NCI-H2227 (cell line): Measurements from ENCODE around the gene MTHFD1L.

Source experiments
- DNase-seq: peaks from one replicate; lab custom pipeline; 2025; ENCODE audit not compliant: unreplicated experiment; lab: John Stamatoyannopoulos, UW

MTHFD1L gene

DNA sequence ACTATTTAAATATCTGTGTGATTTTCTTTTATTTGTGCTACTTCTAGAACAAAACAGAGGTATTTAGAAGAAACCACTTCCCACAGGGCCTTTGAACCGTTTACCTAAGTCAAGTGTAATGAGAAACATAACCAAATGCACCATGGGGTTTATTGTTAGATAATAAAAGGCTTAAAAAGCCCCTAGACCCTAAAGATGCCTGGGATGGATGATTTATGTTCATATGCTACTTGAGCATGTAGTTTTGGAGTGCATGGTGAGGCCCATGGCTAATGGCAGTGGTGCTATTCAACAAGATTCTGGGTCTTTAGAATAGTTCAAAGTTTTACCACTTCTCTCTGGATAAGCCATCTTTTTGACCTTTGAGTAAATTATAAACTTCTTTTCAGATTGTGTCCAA is 65.9 kb downstream of the MTHFD1L start:
- DNase-seq: peak; percentile 5

DNA sequence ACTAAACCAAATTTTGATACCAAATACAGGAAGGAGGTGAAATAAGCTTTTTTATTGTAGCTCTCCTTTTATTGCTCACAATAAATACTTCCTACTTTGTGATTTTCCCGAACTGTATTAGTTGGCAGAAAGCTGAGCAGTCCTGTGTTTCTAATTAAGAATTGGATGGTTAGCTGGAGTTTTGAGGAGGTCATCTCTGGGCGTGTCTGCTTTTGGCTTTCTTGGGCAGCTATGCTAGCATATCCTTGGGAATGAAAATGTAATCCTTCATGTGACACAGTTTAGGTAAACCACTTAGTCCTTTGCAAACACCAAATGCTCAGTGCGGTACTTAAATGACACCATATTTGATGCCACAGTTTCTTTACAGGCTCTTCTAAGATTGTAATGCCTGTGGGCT is 67.5 kb downstream of the MTHFD1L start:
- DNase-seq: no peak

DNA sequence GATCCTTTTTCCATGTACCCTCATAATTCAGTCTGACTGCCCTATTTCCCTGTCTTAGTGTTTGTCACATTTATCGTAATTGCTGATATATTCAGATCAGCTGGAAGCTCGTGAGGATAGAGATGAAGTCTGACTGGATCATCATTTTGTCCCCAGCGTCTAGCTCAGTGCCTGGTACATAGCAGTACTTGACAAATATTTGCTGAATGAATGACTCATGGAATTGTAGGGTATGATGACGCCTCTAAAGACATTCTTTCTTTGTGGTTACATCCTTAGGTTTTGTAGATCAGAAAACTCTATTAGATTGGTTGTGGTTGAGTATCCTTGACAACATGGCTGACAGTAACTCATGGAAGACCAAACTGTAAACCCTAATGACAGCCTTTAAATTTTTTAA is 68.9 kb downstream of the MTHFD1L start:
- DNase-seq: no peak

DNA sequence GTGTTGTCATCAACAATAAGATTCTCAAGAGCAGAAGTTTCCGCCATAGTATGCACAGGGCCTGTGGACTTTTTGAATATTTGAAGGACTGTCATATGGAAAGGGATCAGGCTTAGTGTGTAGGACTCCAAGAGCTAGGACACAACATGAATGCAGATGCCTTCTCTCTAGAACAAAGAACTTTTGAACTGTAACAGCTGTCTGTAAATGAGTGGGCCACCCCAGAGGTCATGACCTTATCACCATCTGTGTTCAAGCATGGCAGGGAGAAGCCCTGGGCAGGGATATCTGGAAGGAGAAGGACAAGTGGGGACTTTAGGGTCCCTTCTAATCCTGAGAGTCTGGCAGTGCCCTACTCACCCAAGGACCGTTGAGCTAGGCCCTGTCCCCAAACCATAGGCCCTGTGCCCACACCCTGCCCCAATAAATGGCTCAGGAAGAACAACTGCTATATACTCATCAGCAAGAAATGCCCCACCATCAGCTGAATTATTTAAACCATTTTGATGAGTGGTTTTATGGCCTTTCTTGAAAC is 70.6 kb downstream of the MTHFD1L start:
- no peak for DNase-seq

DNA sequence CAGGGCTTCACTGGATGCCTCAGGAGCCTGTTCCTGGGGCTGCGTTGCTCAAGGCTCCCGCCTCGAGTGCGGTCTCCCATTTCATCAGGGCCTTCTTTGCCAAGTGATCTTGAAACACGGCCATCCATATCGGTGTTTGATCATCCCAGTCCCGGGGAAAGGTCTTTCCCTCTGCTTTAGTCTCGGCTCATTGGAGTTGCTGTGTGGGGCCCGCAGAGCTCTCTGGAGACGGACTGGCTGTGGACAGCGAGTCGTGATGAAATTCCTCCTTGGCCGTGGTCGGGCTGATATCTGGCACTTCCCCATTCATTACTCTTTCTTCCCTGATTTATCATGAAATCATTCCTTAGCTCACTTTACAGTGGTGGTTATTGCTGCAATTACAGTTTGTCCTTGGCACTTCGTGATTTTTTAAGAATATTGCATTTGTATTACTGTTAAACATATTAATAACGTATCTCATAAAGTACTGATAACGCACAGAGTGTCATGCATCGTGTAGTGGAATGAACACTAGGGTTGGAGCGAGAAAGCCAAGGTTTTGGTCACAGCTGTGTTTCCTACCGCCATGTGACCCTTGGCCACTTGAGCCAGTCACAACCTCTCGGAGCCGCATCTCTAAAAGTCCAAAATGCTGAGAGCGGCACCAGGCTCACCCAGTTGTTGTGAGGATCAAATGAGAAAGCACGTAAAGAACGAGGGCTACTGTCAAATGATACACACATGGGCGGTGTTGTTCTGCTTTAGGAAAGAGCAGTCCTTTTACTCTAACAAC is 71.8 kb downstream of the MTHFD1L start:
- DNase-seq: no peak

DNA sequence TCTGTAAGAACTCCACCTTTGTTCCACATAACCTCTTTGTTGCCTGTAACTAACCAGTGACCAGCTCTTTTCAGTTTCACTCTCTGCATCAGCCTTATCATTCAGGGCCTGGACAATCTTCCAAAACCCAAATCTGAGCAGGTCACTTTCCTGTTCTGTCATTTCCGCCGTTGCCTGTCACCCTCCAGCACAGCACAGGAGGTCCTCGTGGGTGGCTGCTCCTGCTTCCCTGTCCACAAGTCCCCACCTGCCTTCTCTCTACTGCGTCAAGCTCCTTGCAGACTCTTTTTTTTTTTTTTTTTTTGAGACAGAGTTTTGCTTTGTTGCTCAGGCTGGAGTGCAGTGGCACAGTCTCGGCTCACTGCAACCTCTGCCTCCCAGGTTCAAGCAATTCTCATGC is 73.9 kb downstream of the MTHFD1L start:
- DNase-seq: no peak

DNA sequence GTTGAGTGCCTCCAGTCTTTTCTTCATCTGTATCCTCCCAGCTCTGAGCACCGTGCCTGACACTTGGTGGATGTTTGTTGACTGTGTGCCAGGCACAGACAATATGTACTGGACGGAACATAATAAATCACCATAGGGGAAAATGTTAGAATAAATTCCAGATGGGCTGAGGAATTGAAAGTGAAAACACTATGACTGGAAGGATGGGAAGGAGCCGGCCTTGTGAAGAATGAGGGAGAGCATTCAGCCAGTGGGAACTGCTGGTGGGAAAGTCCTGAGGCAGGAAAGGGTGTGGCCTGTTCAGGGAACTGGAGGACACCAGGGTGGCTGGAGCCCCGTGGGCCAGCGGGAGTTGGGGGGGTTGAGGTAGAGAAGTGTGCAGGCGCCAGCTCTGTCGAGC is 75.4 kb downstream of the MTHFD1L start:
- no peak for DNase-seq

DNA sequence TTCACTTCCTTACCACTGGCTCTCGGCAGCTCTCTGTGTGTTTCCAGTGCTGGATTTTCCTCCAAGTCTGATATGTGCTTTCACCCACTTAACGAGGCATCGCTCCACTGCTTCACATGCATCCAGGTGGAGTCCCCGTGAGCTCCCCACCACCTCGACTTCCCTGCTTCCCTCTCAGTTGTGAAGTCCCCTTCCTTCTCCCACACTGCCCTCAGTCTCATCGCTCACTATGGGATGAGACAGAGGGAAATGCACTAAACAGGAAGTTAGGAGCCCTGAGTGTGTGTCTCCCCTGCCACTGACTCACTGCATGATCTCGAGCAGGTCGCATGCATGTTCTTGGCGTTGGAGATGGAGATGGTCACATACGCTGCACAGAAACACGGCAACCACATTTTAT is 84.0 kb downstream of the MTHFD1L start:
- DNase-seq: no peak

DNA sequence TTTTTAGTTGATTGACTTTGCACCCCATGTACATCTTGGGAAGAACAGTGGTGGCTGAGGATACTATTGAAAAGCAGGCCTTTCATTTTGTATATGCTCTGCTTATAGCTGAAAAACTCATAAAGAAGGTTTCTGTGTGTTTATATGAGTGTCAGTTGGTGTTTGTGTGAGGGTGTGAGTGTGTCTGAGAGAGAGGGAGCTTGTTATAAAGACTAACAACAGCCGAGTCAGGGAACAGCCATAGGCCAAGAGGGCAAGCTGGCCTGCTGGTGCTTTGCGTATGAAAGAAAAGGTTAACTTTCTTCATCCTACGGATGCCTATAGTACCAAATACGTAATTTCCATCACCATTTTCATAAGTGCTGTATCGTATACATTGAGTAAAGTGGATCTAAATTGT is 88.3 kb downstream of the MTHFD1L start:
- DNase-seq: no peak

DNA sequence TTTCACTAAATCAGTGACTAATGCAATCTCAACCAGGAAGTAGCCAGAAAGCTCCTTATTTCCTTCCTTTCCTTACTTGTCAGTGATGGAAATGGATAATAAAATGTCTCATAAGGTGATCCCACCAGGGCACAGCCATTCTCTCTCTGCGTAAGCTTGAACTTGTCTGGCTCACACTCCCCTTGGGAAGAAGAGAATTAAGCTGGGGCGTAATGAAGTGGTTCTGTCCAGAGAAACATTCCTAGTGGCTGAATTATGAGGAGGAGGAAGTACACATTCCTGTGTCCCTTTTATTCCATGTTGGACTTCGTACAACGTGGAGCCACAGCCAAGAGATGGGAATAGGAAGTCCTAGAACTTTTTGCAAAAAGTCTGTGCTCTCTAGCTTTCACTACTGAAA is 93.7 kb downstream of the MTHFD1L start:
- no peak for DNase-seq

DNA sequence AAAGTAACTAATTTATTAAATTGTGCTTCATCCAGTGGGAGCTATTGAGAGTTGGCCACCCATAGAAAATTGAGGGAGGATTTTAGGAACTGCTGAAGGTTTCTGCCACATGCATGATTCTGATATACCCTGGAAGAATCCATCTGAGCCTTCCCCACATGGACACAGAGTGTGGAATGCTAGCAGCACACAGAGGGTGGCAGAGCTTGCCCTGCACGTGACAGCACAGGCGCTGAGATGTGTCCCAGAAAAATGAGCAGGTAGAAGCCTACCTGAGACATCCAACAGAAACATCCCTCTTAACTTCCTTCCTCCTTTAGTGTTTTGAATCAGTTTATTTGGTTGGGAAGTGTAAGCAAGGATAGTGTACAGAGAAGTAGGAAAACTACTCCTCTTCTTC is 96.9 kb downstream of the MTHFD1L start:
- DNase-seq: no peak

DNA sequence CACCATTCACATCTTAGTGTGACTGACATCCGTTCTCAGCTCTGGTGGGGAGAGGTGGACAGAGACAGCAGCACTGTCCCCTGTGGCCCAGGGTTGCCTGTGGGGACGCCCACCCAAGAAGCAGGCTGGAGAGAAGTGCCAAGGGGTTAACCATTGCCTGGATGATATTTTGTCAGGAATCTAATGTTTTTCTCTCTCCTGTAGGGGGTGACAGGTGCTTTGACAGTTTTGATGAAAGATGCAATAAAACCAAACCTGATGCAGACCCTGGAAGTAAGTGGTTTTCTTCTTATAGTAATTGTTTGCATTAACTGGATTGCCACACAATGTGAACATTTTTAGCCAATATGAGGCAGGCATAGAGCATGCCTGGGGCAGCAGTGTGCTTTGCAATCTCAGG is 99.3 kb downstream of the MTHFD1L start:
- DNase-seq: no peak

DNA sequence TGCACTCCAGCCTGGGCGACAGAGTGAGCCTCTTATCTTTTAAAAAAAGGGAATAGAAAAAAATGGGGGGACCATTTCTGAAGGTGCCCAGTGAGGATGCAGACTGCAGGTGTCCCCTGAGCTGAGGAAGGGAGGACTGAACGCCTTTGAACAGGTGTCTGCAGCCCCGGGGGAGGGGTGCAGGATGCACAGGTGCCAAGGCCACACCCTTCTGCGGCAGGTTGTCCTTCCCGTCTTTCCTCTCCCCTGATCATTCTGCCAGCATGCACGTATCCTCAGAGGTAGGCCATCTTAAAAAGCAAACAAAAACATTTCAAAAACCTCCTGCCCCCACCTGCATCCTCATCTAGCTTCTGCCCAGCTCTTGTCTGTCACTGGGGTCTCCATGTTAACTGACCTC is 101.3 kb downstream of the MTHFD1L start:
- DNase-seq: no peak

DNA sequence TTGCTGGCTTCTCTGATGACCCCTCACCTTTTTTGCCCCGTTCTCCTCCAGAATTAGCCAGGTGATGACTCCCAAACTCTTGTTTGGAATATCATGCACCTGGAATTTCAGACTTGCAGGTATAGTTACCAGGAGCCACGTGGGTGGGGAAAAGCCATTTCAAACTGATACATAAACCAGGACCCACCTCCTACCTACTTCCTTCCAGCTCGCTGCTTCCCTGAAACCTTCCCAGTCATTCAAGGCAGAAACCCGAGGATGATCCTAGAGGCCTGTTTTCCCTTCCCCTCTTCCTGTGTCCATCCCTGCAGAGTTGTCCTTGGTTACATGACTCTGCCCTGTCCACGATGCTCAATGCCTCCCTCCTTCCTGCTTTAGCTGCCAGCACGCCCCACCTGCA is 101.9 kb downstream of the MTHFD1L start:
- DNase-seq: no peak

DNA sequence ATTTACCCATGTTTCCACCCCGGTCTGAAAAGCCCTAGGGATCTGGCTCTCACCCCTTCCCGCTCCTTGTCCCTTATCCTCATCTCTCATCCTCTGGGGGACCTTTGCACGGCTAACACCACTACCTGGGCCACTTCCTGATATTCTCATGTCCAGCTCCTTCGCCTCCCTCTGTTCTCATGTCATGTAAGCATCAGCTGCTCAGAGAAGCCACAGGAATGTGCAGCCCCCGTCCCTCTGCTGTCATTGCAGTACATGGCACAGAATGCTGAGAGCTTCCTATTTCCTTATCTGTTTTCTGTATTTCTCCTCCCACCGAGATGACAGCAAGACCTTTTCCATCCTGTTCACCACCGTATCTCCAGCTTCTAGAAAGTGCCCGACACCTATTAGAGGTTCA is 102.4 kb downstream of the MTHFD1L start:
- DNase-seq: no peak

DNA sequence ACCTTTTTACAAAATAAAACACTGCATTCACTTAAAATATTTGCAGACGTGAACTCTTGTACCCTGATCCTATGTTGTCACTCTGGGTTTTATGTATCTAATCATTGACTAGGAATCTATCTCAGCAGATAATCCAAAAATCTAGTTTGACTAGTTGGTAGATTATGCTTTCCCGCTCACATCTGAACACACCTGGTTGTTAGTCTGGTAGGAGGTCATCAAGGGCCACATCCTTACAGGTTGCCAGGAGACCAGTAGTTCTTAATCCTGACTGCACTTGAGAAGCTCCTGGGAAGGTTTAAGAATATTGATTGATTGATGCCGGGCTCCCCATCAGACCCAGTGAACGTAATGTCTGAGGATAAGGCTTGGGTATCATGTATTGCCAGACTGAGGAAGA is 104.4 kb downstream of the MTHFD1L start:
- no peak for DNase-seq

DNA sequence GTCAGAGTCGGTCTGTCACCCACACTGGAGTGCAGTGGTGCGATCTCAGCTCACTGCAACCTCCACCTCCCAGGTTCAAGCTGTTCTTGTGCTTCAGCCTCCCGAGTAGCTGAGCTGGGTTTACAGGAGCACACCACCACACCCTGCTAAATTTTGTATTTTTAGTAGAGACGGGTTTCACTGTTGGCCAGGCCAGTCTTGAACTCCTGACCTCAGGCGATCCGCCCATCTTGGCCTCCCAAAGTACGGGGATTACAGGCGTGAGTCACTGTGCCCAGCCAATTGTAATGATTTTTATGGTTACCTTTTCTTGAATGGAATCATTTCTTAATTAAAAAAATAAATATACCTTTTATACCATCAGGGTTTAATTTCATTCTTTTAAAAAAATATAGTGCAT is 105.7 kb downstream of the MTHFD1L start:
- DNase-seq: no peak

DNA sequence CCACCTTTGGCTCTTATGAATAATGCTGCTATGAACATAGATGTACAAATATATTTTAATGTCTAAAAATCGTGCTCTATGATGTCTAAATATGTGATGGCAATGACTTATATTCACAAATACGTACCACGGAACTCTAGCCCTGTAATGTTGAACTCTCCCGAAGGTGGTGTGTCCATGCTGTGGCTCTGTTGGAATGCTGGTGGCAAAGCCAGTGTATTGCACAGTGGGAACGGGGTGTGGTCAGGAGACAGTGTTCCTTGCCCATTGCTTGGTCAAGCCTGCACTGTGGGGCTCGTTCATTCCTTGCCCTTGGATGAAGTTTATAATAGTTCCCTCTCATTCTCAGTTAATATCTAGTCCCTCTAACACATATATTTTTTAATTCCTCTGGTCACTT is 109.6 kb downstream of the MTHFD1L start:
- no peak for DNase-seq

DNA sequence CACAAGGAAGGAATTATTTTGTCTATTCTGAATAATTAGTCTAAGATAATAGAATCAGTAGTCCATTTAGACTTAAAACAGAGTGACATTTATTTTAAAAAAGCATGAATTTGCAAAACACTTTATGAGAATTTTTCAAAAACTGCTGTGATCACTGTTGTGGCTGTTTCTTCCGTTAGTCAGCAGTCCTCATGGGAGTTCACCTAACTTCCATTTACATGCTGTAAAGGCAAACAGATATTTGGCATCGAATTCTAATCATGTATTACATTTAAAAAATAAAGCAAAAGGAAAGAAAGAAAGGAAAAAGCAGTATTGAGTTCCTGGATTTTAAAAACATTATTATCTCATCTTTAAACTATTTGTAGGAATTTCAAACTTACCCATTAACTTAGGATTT is 111.8 kb downstream of the MTHFD1L start:
- DNase-seq: no peak

DNA sequence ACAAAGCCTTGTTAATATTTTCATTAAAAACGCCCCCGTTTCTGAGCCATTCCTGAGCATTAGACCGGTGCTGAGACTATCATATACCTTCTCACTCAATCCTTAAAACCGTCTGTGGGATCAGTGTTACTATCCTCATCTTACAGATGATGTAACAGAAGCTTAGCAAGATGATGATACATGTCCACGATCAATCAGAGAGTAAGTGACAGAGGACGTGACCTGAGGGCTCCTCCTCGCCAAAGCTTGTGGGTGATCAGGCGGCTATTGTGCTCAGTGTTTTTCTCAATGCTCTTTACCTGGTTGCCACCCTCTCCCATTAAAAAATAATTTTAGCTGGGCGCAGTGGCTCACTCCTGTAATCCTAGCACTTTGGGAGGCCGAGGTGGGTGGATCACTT is 113.1 kb downstream of the MTHFD1L start:
- peak; percentile 28 for DNase-seq

DNA sequence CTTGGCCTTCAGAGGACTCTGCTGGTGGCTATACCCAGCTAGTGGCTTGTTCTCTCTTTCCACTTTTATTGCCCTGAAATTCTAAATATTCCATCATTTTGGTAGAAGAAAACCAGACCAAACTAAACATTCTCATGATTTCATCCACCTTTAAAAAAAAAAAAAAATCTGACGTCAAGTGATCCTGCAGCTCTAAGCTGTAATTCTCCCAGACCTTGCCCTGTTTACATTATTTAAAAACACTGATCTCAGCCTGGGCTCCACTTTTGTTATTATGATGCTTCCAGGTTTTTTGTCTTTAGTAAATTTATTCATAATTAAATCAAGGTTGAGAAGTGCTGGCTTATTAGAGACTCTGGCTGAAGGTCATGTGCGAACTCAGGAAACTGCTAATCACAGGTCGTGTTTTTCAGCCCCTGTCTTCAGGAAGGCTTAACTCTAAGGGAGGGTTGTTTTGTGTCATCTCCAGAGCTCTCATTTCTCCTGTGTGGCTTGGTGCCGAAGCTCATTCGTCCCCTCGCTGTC is 114.4 kb downstream of the MTHFD1L start:
- DNase-seq: no peak

DNA sequence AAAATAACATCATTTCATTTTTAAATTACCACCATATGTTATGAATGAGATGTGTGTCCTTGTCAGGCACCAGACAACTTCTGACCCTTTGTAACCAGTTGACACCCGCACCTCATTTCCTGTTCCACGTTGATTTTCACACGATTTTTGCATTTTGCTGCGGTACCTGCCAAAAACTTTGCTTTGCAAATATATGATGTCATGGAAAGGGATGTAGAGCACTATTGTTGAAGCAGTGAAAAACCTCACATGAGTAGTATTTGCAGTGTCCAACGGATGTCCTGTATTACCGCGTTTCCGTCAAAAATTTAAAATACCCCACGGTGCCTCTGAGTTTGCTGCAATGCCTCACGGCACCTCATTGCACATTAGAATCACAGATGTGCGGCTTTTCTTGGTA is 115.6 kb downstream of the MTHFD1L start:
- no peak for DNase-seq

DNA sequence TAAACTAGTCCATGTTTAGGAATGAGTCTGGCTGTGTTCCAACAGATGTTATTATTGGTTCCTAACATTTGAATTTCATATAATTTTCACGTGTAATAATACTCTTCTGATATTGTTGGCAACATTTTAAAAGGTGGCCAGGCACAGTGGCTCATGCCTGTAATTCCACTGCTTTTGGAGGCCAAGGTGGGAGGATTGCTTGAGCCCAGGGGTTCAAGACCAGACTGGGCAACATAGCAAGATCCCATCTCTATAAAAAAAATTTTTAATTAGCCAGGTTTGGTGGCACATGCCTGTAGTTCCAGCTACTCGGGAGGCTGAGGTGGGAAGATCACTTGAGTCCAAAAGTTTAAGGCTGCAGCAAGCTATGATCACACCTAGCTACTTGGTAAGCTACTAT is 116.2 kb downstream of the MTHFD1L start:
- DNase-seq: no peak
